Ovary (tissue), 9 donors: ENCODE results near the gene C11orf91. TPM values are rescaled to one million over a fixed set of nuclear protein-coding genes. Genes with fewer than 3 reads are reported as not detected.
"Not testable (repeated sequence)": the region's sequence is repeated elsewhere in the genome, so short reads cannot be mapped to it uniquely, and the experiment has no call there.

ENCODE experiments used
- DNase-seq, 5 donors: peaks; one replicate each; pipeline ENCODE4 v3.0.0-alpha.2; 2019 to 2020
- H3K27ac ChIP-seq, 2 donors: fragments of 200-600 bp; one replicate each; pipeline versions ENCODE4 v1.5.1 to v1.8.0; 2019 to 2022
- H3K27me3 ChIP-seq: fragments of 200-600 bp; one replicate; pipeline ENCODE4 v1.8.0; 2022
- H3K36me3 ChIP-seq: fragments of 200-600 bp; sonication (generic); one replicate; pipeline ENCODE4 v1.5.1; 2019
- H3K4me1 ChIP-seq: one replicate; pipeline ENCODE4 v1.8.1; 2013; ENCODE audit warnings: mild to moderate bottlenecking, moderate library complexity; ENCODE audit not compliant: insufficient read depth
- H3K4me3 ChIP-seq: fragments of 200-600 bp; sonication (generic); one replicate; pipeline ENCODE4 v1.5.1; 2017
- H3K9me3 ChIP-seq, 2 donors: fragments of 200-600 bp in 1 of 2; sonication (generic) in 1 of 2; one replicate each; pipeline versions ENCODE4 v1.5.1 to v1.8.1; 2013 to 2019; ENCODE audit warnings: mild to moderate bottlenecking in 1 of 2, moderate library complexity in 1 of 2
- CTCF ChIP-seq, 3 donors: fragments of 450-650 bp in 2 of 3; fragments of 200-600 bp in 1 of 3; IDR thresholded peaks; one replicate each; pipeline versions ENCODE4 v1.5.1 to v1.8.0; 2016 to 2022; ENCODE audit warnings: antibody characterized with exemption in 3 of 3, mild to moderate bottlenecking in 1 of 3
- EP300 ChIP-seq: sonication (generic); formaldehyde crosslinking; IDR thresholded peaks from one replicate; pipeline ENCODE4 v1.6.1; 2017; ENCODE audit warnings: antibody characterized with exemption
- POLR2A ChIP-seq: fragments of 450-650 bp; IDR thresholded peaks from one replicate; pipeline ENCODE4 v1.6.1; 2017; ENCODE audit warnings: antibody characterized with exemption, mild to moderate bottlenecking, moderate library complexity
- WGBS, 3 donors: extraction: QIAGEN DNeasy Blood & Tissue Kit in 1 of 3; methylation state at CpG; one replicate each; pipeline versions ENCODE4 v1.1.5 to v1.1.7; 2013 to 2017; 5-methylcytosine and 5-hydroxymethylcytosine counted together
- intact Hi-C, 4 donors: fragments of 100-400 bp; cut with DNase I; formaldehyde crosslinking; loops; one replicate each; pipeline versions ENCODE4 v1.11.0 to v1.15.1; 2022 to 2023
- polyA plus RNA-seq, 2 donors: library from polyadenylated mRNA; stranded (reverse); fragments of 200-250 nt in 1 of 2; fragments of 350-450 nt in 1 of 2; fragmentation: Illumina TruSeq in 1 of 2; extraction: RNeasy Lipid Tissue Mini Kit (QIAGEN cat#74804) in 1 of 2; gene quantifications; one replicate each; pipeline ENCODE4 v1.2.3, GENCODE V29; 2013 to 2014
- total RNA-seq, 7 donors: library from RNA; depleted of rRNA in 2 of 7; stranded (reverse); fragments of >200 nt in 2 of 7; fragmentation: NEBNext Ultra II Directional in 3 of 7; extraction: Animal tissue kit (Norgen Biotek cat#: 25700) in 3 of 7; gene quantifications; one replicate each; pipeline versions ENCODE4 v1.1.0 to v1.2.4, GENCODE V29; 2016 to 2023
- donor health status: DM: no; HTN: no; CAD: no; lungs with moderate emphysema.
- donor health status: DM: no; HTN: no; CAD: no.
- donor health status: Bipolar disorder and iron deficiency.
- donor health status: DM: yes; HTN: yes; CAD: no.
- donor health status: DM: no; HTN: no; CAD: no.
- donor health status: DM: yes; HTN: yes; CAD: no.

Gene C11orf91
- total and polyA plus RNA-seq, 9 donors = 0.61 TPM; not detected in 8

- Histone ChIP-seq H3K4me1 (no peaks in the 10 kb centered on the region), H3K27me3 (no peaks in the 10 kb centered on the region), H3K9me3 (no peaks in the 10 kb centered on the region), H3K4me3 (no peak overlapping the region), H3K36me3 (no peaks in the 10 kb centered on the region), H3K27ac (no peak overlapping the region)
- TF ChIP-seq CTCF (IDR thresholded peaks at IDR 0.05) (no peak), EP300 (no peak), POLR2A (no peak)
- WGBS, 3 donors = 73 to 88% (median 85%) methylated on average over 3 of the region's 3 CpGs
- intact Hi-C loops = no loop called here
- no peak for DNase-seq
These were observed 18.6 kb downstream of the C11orf91 start for GRCh38 chr11:33682019-33682418.

- H3K4me1 ChIP-seq, H3K4me3 ChIP-seq, H3K27me3 ChIP-seq, H3K36me3 ChIP-seq, H3K9me3 ChIP-seq, H3K27ac ChIP-seq, intact Hi-C loops, DNase-seq: not testable (repeated sequence)
- WGBS, 3 donors = 78 to 90% (median 83%) methylated on average over 1 of the region's 1 CpG
These were observed 22.0 kb downstream of the C11orf91 start for GRCh38 chr11:33678616-33679015.

- H3K4me1 ChIP-seq = no peaks in the 10 kb centered on the region
- DNase-seq = no peak
- H3K27me3 ChIP-seq = no peaks in the 10 kb centered on the region
- H3K9me3 ChIP-seq = no peaks in the 10 kb centered on the region
- H3K4me3 ChIP-seq = no peak overlapping the region
- no peak for TF ChIP-seq POLR2A
- no peak for TF ChIP-seq CTCF (IDR thresholded peaks at IDR 0.05)
- intact Hi-C loops = no loop called here
- no peaks in the 10 kb centered on the region for H3K36me3 ChIP-seq
- WGBS, 3 donors = 95 to 97% (median 97%) methylated on average over 3 of the region's 3 CpGs
- H3K27ac ChIP-seq = no peak overlapping the region
These were observed 26.4 kb downstream of the C11orf91 start for GRCh38 chr11:33674035-33674814.

GRCh38 chr11:33672273-33672672, 28.4 kb downstream of the C11orf91 start:
- no peaks in the 10 kb centered on the region for H3K36me3 ChIP-seq
- H3K9me3 ChIP-seq = no peaks in the 10 kb centered on the region
- H3K27me3 ChIP-seq = no peaks in the 10 kb centered on the region
- no peak for TF ChIP-seq CTCF (IDR thresholded peaks at IDR 0.05)
- no peak for TF ChIP-seq POLR2A
- TF ChIP-seq EP300 = no peak
- intact Hi-C loops = no loop called here
- no peak overlapping the region for H3K4me3 ChIP-seq
- no peak for DNase-seq
- H3K4me1 ChIP-seq = no peaks in the 10 kb centered on the region
- H3K27ac ChIP-seq = no peak overlapping the region
- WGBS, 3 donors = 83 to 91% (median 85%) methylated on average over 4 of the region's 4 CpGs

- TF ChIP-seq CTCF (IDR thresholded peaks at IDR 0.05) (no peak), EP300 (no peak), POLR2A (no peak)
- WGBS, 3 donors = 69 to 79% (median 70%) methylated on average over 5 of the region's 5 CpGs
- H3K27ac ChIP-seq = no peak overlapping the region
- no peak for DNase-seq
- H3K9me3 ChIP-seq = no peaks in the 10 kb centered on the region
- intact Hi-C loops = no loop called here
- no peaks in the 10 kb centered on the region for H3K36me3 ChIP-seq
- no peaks in the 10 kb centered on the region for H3K27me3 ChIP-seq
- no peaks in the 10 kb centered on the region for H3K4me1 ChIP-seq
- H3K4me3 ChIP-seq = no peak overlapping the region
These were observed 30.2 kb downstream of the C11orf91 start for GRCh38 chr11:33670250-33671011.
